ENCODE results near the gene PTPRN2.

Gene PTPRN2

DNA sequence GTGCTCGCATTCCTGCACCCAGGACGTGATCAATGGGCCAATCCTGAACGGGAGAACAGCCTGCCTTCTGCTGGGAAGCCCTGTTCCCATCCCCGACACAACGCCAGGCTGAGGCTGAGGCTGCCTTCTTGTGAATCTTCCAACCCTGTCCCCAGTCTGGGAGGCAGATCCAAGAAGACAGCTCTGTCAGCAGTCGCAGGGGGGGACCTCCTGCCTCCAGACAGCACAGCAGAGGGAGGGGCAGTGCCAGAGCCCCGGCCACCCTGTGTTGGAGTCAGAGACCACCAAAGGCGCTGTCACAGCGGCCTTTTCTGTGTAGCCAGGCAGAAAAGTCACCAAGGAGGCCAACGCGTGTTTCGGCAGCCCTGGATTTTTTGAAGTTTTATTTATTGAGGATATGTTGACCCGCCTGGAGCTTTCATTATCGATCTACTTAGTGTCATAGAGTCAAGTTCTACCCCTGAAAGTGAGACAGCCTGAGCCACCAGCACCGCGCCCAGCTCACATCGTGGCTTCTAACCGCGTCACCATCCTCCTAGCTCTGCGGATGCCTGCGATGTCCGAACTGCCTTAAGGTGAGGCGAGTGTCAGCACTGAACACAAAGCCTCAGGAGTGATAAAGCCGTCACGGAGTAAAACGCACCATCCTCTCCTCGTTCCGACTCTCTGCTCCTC lies 86.1 kb downstream of the PTPRN2 start:
- Histone ChIP-seq H3K79me2 (peaks cover 6% of the 10 kb centered on the region), H3K27me3 (ENCODE audit: control insufficient read depth, insufficient read depth, low read length) (no peaks in the 10 kb centered on the region), H3K9me3 (ENCODE audit: control insufficient read depth, low read length) (no peaks in the 10 kb centered on the region), H3K9ac (no peak overlapping the region), H3K27ac (no peak overlapping the region), H3K36me3 (ENCODE audit: control insufficient read depth, insufficient read depth, low read length) (no peaks in the 10 kb centered on the region), H3K4me1 (no peaks in the 10 kb centered on the region), H2AFZ (no peak overlapping the region), H3K4me2 (ENCODE audit: low read length) (no peak overlapping the region), H3K4me3 (ENCODE audit: low read depth, low read length) (no peak overlapping the region)
- TF ChIP-seq CTCF (IDR thresholded peaks at IDR 0.05): no peak

- Histone ChIP-seq H3K36me3 (ENCODE audit: control insufficient read depth, insufficient read depth, low read length) (no peaks in the 10 kb centered on the region), H3K4me1 (peaks cover 2% of the 10 kb centered on the region), H3K9ac (no peak overlapping the region), H3K4me3 (ENCODE audit: low read depth, low read length) (no peak overlapping the region), H3K27ac (no peak overlapping the region), H3K9me3 (ENCODE audit: control insufficient read depth, low read length) (no peaks in the 10 kb centered on the region), H3K79me2 (no peaks in the 10 kb centered on the region), H3K27me3 (ENCODE audit: control insufficient read depth, insufficient read depth, low read length) (no peaks in the 10 kb centered on the region), H2AFZ (no peak overlapping the region), H3K4me2 (ENCODE audit: low read length) (no peak overlapping the region)
- no peak for TF ChIP-seq CTCF (IDR thresholded peaks at IDR 0.05)
These were observed 87.0 kb downstream of the PTPRN2 start for GRCh38 chr7:158500651-158501052.

GRCh38 chr7:158499082-158499455 lies 88.6 kb downstream of the PTPRN2 start:
- no peak overlapping the region for H3K27ac ChIP-seq
- no peak overlapping the region for H3K4me3 ChIP-seq (ENCODE audit: low read depth, low read length)
- H2AFZ ChIP-seq: no peak overlapping the region
- TF ChIP-seq CTCF (IDR thresholded peaks at IDR 0.05): no peak
- no peaks in the 10 kb centered on the region for H3K27me3 ChIP-seq (ENCODE audit: control insufficient read depth, insufficient read depth, low read length)
- no peak overlapping the region for H3K4me2 ChIP-seq (ENCODE audit: low read length)
- H3K9ac ChIP-seq: no peak overlapping the region
- H3K36me3 ChIP-seq (ENCODE audit: control insufficient read depth, insufficient read depth, low read length): no peaks in the 10 kb centered on the region
- H3K79me2 ChIP-seq: no peaks in the 10 kb centered on the region
- no peaks in the 10 kb centered on the region for H3K9me3 ChIP-seq (ENCODE audit: control insufficient read depth, low read length)
- H3K4me1 ChIP-seq: peaks cover 3% of the 10 kb centered on the region

DNA sequence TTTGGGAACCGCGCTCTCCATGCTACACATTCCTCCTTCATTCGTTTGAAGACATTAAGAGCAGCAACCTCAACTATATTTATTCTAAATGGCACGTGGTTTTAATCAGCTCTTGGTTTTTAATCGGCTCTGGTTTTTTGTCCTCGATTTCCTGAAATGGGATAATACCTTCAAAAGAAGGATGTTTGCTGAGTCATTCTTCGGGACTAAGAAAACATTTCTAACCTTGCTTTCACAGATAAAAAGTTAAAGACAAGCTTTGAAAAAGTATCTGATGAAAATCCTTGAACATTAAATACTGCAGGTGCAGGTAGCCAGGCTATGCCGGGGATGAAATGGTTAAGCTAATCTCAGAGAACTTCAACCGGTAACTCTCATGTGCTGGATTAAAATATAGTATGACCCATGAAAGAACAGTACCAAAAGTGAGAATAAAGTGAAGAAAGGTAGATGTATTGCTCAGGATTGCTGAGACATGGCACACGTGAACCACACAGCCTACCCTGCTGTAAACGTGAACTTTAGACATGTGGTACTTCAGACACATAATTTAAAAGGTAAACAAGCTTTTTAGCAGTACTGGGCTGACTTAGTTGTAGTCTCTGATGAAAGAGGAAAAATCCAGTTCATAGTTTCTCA lies 89.1 kb downstream of the PTPRN2 start:
- no peak for TF ChIP-seq CTCF (IDR thresholded peaks at IDR 0.05)
- H2AFZ ChIP-seq: no peak overlapping the region
- no peak overlapping the region for H3K4me3 ChIP-seq (ENCODE audit: low read depth, low read length)
- H3K9ac ChIP-seq: no peak overlapping the region
- H3K36me3 ChIP-seq (ENCODE audit: control insufficient read depth, insufficient read depth, low read length): no peaks in the 10 kb centered on the region
- H3K79me2 ChIP-seq: no peaks in the 10 kb centered on the region
- peaks cover 3% of the 10 kb centered on the region for H3K4me1 ChIP-seq
- no peaks in the 10 kb centered on the region for H3K27me3 ChIP-seq (ENCODE audit: control insufficient read depth, insufficient read depth, low read length)
- no peaks in the 10 kb centered on the region for H3K9me3 ChIP-seq (ENCODE audit: control insufficient read depth, low read length)
- H3K4me2 ChIP-seq (ENCODE audit: low read length): no peak overlapping the region
- no peak overlapping the region for H3K27ac ChIP-seq

DNA sequence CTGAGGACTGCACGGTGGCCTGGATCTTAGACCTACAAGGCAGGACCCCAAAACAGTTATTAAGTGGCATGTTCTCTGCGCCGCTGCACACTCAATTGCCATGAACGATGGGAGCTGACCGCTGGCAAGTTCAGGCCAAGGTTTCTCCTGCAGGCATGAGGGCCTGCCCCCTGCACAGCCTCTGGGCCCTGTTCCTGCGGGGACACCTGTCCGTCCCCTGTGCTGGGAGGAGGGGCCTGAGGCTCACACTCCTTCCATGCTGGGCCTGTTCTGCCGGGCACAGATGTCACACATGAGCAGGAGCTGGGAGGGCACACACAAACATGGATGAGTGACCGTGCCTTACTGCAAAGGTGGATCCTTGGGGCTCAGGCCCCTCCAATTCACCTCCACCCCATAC lies 90.0 kb downstream of the PTPRN2 start:
- no peak overlapping the region for H3K27ac ChIP-seq

More for the DNA sequence above, 90.0 kb downstream of the PTPRN2 start:
- no peak overlapping the region for H3K4me2 ChIP-seq (ENCODE audit: low read length)
- no peak overlapping the region for H3K4me3 ChIP-seq (ENCODE audit: low read depth, low read length)
- no peaks in the 10 kb centered on the region for H3K79me2 ChIP-seq
- H3K9ac ChIP-seq: no peak overlapping the region
- no peaks in the 10 kb centered on the region for H3K9me3 ChIP-seq (ENCODE audit: control insufficient read depth, low read length)
- H3K4me1 ChIP-seq: peaks cover 3% of the 10 kb centered on the region
- no peak overlapping the region for H2AFZ ChIP-seq
- no peaks in the 10 kb centered on the region for H3K36me3 ChIP-seq (ENCODE audit: control insufficient read depth, insufficient read depth, low read length)
- no peak for TF ChIP-seq CTCF (IDR thresholded peaks at IDR 0.05)
- no peaks in the 10 kb centered on the region for H3K27me3 ChIP-seq (ENCODE audit: control insufficient read depth, insufficient read depth, low read length)

All from parathyroid adenoma (tissue), 2 donors.